HepG2 (cell line): ENCODE results near the gene POLR2B. TPM values are rescaled to one million over a fixed set of nuclear protein-coding genes. Genes with fewer than 3 reads are reported as not detected.

Experiments
- BHLHE40 ChIP-seq: IDR thresholded peaks from 2 replicates; pipeline ENCODE4 v1.6.1; 2011; ENCODE audit warnings: low read length, improper control_type of control experiment
- HNF1B ChIP-seq: sonication (generic); formaldehyde crosslinking; IDR thresholded peaks from 2 replicates; pipeline ENCODE4 v1.5.1; 2020; ENCODE audit warnings: mild to moderate bottlenecking, moderate library complexity, missing genetic modification reagents
- HOMEZ ChIP-seq: IDR thresholded peaks from 2 replicates; pipeline ENCODE4 v1.6.1; 2016; ENCODE audit warnings: low read depth
- HOXA9 ChIP-seq: sonication (generic); formaldehyde crosslinking; IDR thresholded peaks from 2 replicates; pipeline ENCODE4 v1.8.1; 2022; ENCODE audit warnings: missing genetic modification reagents, mild to moderate bottlenecking, moderate library complexity, borderline replicate concordance
- IRF9 ChIP-seq: sonication (generic); formaldehyde crosslinking; IDR thresholded peaks from 2 replicates; pipeline ENCODE4 v1.8.0; 2022; ENCODE audit warnings: missing genetic modification reagents, mild to moderate bottlenecking, borderline replicate concordance
- JUND ChIP-seq: sonication (generic); formaldehyde crosslinking; IDR thresholded peaks from 2 replicates; pipeline ENCODE4 v1.8.0; 2022; ENCODE audit warnings: mild to moderate bottlenecking, missing genetic modification reagents
- MED8 ChIP-seq: sonication (generic); formaldehyde crosslinking; IDR thresholded peaks from 2 replicates; pipeline ENCODE4 v1.8.1; 2023; ENCODE audit warnings: mild to moderate bottlenecking, missing genetic modification reagents; ENCODE audit not compliant: insufficient replicate concordance
- SRF ChIP-seq: IDR thresholded peaks from 2 replicates; pipeline ENCODE4 v1.6.1; 2011; ENCODE audit warnings: mild to moderate bottlenecking, low read depth, low read length, moderate library complexity
- SSRP1 ChIP-seq: IDR thresholded peaks from 2 replicates; pipeline ENCODE4 v1.6.1; 2016; ENCODE audit warnings: control low read depth
- UBTF ChIP-seq: sonication (generic); formaldehyde crosslinking; IDR thresholded peaks from 2 replicates; pipeline ENCODE4 v1.4.0; 2020; ENCODE audit warnings: mild to moderate bottlenecking, missing genetic modification reagents
- ZBTB38 ChIP-seq: sonication (generic); formaldehyde crosslinking; IDR thresholded peaks from 2 replicates; pipeline ENCODE4 v1.5.1; 2020; ENCODE audit warnings: mild to moderate bottlenecking, missing genetic modification reagents
- ZNF264 ChIP-seq: sonication (generic); formaldehyde crosslinking; IDR thresholded peaks from 2 replicates; pipeline ENCODE4 v1.4.0; 2020; ENCODE audit warnings: missing genetic modification reagents
- ZNF546 ChIP-seq: sonication (generic); formaldehyde crosslinking; conservative IDR thresholded peaks from 2 replicates; pipeline ENCODE4 v1.8.1; 2023; ENCODE audit warnings: mild to moderate bottlenecking, missing genetic modification reagents
- ZNF564 ChIP-seq: sonication (generic); formaldehyde crosslinking; IDR thresholded peaks from 2 replicates; pipeline ENCODE4 v1.8.1; 2023; ENCODE audit warnings: mild to moderate bottlenecking, missing genetic modification reagents
- ZNF576 ChIP-seq: sonication (generic); formaldehyde crosslinking; IDR thresholded peaks from 2 replicates; pipeline ENCODE4 v1.4.0; 2020; ENCODE audit warnings: mild to moderate bottlenecking, missing genetic modification reagents
- ZNF580 ChIP-seq: IDR thresholded peaks from 2 replicates; pipeline ENCODE4 v1.6.1; 2016; ENCODE audit warnings: low read depth, borderline replicate concordance
- ZNF607 ChIP-seq: sonication (generic); formaldehyde crosslinking; IDR thresholded peaks from 2 replicates; pipeline ENCODE4 v1.5.1; 2020; ENCODE audit warnings: missing genetic modification reagents, mild to moderate bottlenecking, borderline replicate concordance
- ZNF766 ChIP-seq: sonication (generic); formaldehyde crosslinking; IDR thresholded peaks from 2 replicates; pipeline ENCODE4 v1.5.0; 2020; ENCODE audit warnings: missing genetic modification reagents, borderline replicate concordance
- ZNF775 ChIP-seq: sonication (generic); formaldehyde crosslinking; IDR thresholded peaks from 2 replicates; pipeline ENCODE4 v1.4.0; 2020; ENCODE audit warnings: missing genetic modification reagents, mild to moderate bottlenecking, moderate library complexity, borderline replicate concordance
- ZSCAN21 ChIP-seq: sonication (generic); formaldehyde crosslinking; IDR thresholded peaks from 2 replicates; pipeline ENCODE4 v1.8.0; 2022; ENCODE audit warnings: mild to moderate bottlenecking, missing genetic modification reagents, moderate library complexity, borderline replicate concordance
- polyA plus RNA-seq, 8 experiments: library from polyadenylated mRNA; depleted of rRNA in 3 of 8; stranded (reverse) in 7 of 8; unstranded in 1 of 8; fragments of >200 nt; fragmentation: Illumina TruSeq in 4 of 8; extraction: Trizol in 4 of 8; gene quantifications; 2 replicates each; pipeline versions ENCODE4 v1.2.1 to v1.2.3, GENCODE V29; 2011 to 2016; ENCODE audit warnings: low read depth in 4 of 8, missing spikeins in 1 of 8, mixed read lengths in 1 of 8; ENCODE audit not compliant: insufficient read depth in 1 of 8
- total RNA-seq, 5 experiments: library from RNA; depleted of rRNA; stranded (reverse); fragments of >200 nt; fragmentation: Illumina TruSeq; extraction: Trizol; gene quantifications; 2 replicates each; pipeline ENCODE4 v1.2.3, GENCODE V29; 2016; ENCODE audit warnings: low read depth in 1 of 5

The POLR2B gene
- total and polyA plus RNA-seq, 2 of the 13 experiments (the other 11 are each of a cell fraction or from before 2014, with no cell fraction given) = 70.6 to 116 TPM

GRCh38 chr4:56977321-56978012 lies 1.2 kb upstream of the POLR2B start, which contains the start of gene NOA1 (continued):
- TF ChIP-seq ZNF766 (CRISPR knock-in tag) (no peak), ZNF580 (no peak; the same call in 1 of the 2 replicates), BHLHE40 (no peak), ZNF564 (no peak), ZNF546 (CRISPR knock-in tag) (0 out of 2 replicates have a peak, but pooled peaks have one; percentile 10), IRF9 (CRISPR knock-in tag) (no peak), ZNF607 (CRISPR knock-in tag) (no peak; the same call in 1 of the 2 replicates), SSRP1 (CRISPR knock-in tag) (no peak), ZNF775 (CRISPR knock-in tag) (no peak), ZBTB38 (no peak; the same call in 1 of the 2 replicates), UBTF (CRISPR knock-in tag) (no peak), ZSCAN21 (CRISPR knock-in tag) (no peak; the same call in 1 of the 2 replicates), ZNF264 (CRISPR knock-in tag) (no peak), HNF1B (CRISPR knock-in tag) (peak; percentile 64), HOMEZ (CRISPR knock-in tag) (peak; percentile 31; the same call in 1 of the 2 replicates), MED8 (CRISPR knock-in tag) (peak; percentile 49), JUND (CRISPR knock-in tag) (no peak), SRF (no peak), ZNF576 (CRISPR knock-in tag) (no peak), HOXA9 (CRISPR knock-in tag) (no peak)
